Hematopoietic multipotent progenitor cell treated with erythropoietin and hydrocortisone succinate and interleukin-3 and kit ligand, for 17 days (in vitro differentiated cells): ENCODE data around the gene PFN1.
A peak's percentile ranks its signal among the peaks of the same experiment; 100 is the strongest.
"Not testable (repeated sequence)": the region's sequence is repeated elsewhere in the genome, so short reads cannot be mapped to it uniquely, and the experiment has no call there.

ENCODE experiments used
- DNase-seq: peaks from one replicate; pipeline ENCODE4 v3.0.0-alpha.2; 2015; ENCODE audit warnings: low spot score

The PFN1 gene

GRCh38 chr17:4945176-4945943 lies 3.0 kb downstream of the PFN1 start:
- peak; percentile 92 for DNase-seq

GRCh38 chr17:4944554-4945175 lies 3.7 kb downstream of the PFN1 start:
- no peak for DNase-seq

- peak; percentile 34 for DNase-seq
Observed at GRCh38 chr17:4944163-4944553, 4.2 kb downstream of the PFN1 start.

GRCh38 chr17:4942760-4943508 lies 5.4 kb downstream of the PFN1 start:
- no peak for DNase-seq

GRCh38 chr17:4941319-4941610 lies 7.1 kb downstream of the PFN1 start:
- DNase-seq = peak; percentile 34

GRCh38 chr17:4940555-4941318 lies 7.6 kb downstream of the PFN1 start:
- DNase-seq = no peak

- peak; percentile 99 for DNase-seq
Observed at GRCh38 chr17:4939796-4940554, 8.4 kb downstream of the PFN1 start, which contains the start of the genes RNF167 and SLC25A11. RNF167 (plus strand) TSS chr17:4940268; CDS start chr17:4940910, 642 bp downstream. SLC25A11 (minus strand) TSS chr17:4940046; CDS start chr17:4939910, 136 bp downstream.

GRCh38 chr17:4939546-4939795 lies 8.9 kb downstream of the PFN1 start:
- no peak for DNase-seq

GRCh38 chr17:4938688-4939545 lies 9.4 kb downstream of the PFN1 start:
- DNase-seq = peak; percentile 21

GRCh38 chr17:4938069-4938491 lies 10.2 kb downstream of the PFN1 start:
- DNase-seq = no peak

- DNase-seq = no peak
Observed at GRCh38 chr17:4937553-4937952, 10.8 kb downstream of the PFN1 start.

- DNase-seq = no peak
Observed at GRCh38 chr17:4936436-4936835, 11.9 kb downstream of the PFN1 start.

- no peak for DNase-seq
Observed at GRCh38 chr17:4935650-4936049, 12.7 kb downstream of the PFN1 start.

- no peak for DNase-seq
Observed at GRCh38 chr17:4934173-4934979, 14.0 kb downstream of the PFN1 start.

GRCh38 chr17:4933646-4934045 lies 14.7 kb downstream of the PFN1 start:
- no peak for DNase-seq

- DNase-seq = no peak
Observed at GRCh38 chr17:4932756-4933155, 15.6 kb downstream of the PFN1 start.

GRCh38 chr17:4931963-4932362 lies 16.4 kb downstream of the PFN1 start, which contains the start of gene GP1BA:
GP1BA (plus strand) TSS chr17:4932277; CDS start chr17:4932605, 328 bp downstream.
- DNase-seq = no peak

GRCh38 chr17:4928881-4929280 lies 19.4 kb downstream of the PFN1 start:
- DNase-seq = no peak

GRCh38 chr17:4926577-4927335 lies 21.6 kb downstream of the PFN1 start:
- not testable (repeated sequence) for DNase-seq
